COLO668 (cell line): ENCODE data around the gene EMSY.

ENCODE experiments used
- DNase-seq: peaks from one replicate; lab custom pipeline; 2025; ENCODE audit not compliant: unreplicated experiment; lab: John Stamatoyannopoulos, UW

EMSY gene

DNA sequence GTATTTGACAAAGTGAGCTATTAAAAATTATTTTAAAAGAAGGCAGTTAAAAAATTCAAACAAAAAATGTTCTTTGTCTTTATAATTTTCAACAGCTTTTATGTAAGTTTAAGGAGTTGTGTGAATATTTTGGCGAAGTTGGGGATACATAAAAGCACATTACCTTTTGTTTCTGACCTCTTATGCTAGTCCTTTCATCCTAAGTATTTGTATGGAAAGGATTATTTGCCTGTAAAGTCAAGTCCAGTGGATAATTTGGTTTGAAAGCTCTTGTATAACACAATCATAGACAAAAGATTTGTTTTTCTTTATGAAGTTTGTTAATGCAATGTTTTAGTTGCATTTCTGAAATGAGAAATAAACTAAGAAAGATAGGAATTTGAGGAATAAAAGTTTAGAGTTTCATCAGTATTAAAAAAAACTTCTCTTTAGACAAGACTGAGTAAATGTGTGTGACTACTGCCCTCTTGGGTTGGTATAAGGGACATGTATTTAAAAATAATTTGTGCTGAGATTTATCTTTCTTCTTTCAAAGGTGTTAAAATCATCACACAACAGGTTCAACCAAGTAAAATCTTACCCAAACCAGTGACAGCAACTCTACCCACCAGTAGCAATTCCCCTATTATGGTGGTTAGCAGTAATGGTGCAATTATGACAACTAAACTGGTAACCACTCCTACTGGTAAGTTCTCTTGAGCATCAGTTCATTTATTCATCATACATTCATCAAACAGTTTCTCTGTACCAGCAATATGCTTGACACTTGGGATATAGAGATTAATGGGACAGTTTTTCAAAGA lies 68.2 kb downstream of the EMSY start:
- DNase-seq, result no peak

DNA sequence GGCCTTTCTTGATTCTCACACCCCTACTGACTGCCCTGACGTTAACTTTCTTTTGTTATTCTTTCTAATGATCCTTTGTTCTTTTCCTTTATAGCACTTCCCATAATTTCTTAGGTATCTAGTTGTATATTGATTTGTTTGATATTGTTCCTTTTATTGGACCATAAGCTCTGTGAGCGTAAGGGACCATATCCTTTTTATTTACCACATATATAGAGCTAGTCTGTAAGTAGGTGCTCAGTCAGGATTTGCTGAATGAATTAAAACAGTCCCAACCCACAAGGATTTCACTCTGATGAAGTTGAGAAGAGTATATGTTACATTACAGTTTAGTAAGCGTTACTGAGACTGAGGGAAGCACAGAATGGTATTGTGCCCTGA lies 68.8 kb downstream of the EMSY start:
- no peak for DNase-seq

DNA sequence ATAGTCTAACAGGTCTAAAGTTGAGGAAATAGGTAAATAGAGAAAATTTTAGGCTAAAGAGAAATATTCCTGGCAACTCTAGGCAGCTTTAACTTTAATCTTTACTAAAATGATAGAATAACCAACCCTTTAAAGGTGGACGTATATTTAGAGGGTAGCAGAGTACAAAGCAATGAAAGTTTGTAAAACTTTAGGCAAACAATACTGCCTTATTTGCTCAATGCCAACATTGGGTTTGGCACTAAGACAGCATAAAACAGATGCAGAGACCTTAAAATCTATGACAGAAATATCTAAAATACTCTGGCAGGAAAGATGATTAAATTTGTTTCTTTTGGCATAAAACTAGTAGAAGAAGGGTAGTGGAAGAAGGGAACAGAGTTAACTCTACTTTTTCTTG lies 70.7 kb downstream of the EMSY start:
- no peak for DNase-seq

DNA sequence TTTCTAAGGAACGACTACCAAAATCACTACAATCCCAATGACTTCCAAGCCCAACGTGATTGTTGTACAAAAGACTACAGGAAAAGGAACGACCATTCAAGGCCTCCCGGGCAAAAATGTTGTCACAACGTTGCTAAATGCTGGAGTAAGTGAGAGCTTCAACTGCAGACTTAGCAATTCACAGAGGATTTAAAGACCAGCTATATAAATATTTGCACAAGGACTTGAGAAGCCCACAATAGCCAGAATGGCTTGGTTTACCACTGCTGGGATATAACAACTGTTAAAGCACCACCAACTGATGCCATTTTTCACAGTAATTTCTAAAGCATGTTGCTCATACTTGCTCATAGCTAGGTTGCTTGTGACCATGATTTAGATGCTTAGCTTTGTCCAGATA lies 78.3 kb downstream of the EMSY start:
- no peak for DNase-seq

DNA sequence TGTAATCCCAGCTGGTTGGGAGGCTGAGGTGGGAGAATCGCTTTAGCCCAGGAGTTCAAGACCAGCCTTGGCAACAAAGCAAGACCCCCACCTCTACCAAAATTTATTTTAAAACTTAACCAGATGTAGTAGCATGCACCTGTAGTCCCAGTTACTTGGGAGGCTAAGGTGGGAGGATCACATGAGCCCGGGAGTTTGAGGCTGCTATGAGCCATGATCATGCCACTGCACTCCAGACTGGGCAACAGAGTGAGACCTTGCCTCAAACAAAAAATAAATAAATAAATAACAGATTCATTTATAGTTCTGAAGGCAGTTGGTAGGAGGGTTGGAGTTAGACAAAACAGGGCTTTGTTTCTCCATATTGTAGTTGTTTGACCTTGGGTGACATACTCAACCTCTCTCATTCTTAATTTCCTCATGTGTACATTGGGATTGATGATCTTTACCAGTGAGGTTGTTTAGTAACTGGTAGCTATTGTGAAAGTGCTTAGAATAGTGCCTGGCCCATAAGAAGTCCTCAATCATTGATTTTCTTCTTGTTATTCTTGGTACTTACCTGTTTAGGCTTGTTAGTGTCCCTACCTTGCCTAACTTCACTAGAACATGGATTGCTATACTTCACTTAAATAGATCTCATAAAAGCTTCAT lies 79.1 kb downstream of the EMSY start:
- no peak for DNase-seq

DNA sequence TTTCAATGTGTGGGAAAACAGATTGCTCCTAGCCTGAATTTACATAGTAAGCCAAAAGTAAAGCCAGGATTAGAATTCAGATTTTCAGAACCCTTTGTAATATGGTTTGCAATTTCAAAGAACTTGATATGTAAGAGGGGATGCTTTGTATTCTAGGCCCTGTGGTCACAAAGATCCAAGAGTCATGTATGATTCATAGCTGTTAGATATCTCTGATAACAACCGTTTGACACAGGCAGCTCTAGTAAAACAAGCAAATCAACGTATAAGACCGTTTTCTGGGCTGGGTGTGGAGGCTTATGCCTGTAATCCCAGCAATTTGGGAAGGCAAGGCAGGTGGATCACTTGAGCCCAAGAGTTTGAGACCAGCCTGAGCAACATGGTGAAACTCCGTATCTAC lies 79.6 kb downstream of the EMSY start:
- DNase-seq, result no peak

DNA sequence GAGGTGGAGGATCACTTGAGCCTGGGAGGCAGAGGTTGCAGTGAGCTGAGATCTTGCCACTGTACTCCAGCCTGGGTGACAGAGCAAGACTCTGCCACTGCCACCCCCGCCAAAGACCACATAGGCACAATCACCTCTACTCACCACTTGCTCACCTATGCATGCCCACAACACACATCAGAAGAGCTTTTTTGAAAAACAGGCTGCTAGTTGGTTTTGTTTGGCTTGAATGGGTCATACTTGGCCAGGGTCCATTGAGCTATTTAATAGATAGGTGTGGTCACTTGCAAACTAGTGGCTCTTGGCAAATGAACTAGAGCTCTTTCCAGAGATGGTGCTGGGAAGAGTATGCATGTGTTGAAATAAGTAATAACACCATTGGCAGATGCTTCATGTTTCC lies 80.1 kb downstream of the EMSY start:
- DNase-seq, result no peak

DNA sequence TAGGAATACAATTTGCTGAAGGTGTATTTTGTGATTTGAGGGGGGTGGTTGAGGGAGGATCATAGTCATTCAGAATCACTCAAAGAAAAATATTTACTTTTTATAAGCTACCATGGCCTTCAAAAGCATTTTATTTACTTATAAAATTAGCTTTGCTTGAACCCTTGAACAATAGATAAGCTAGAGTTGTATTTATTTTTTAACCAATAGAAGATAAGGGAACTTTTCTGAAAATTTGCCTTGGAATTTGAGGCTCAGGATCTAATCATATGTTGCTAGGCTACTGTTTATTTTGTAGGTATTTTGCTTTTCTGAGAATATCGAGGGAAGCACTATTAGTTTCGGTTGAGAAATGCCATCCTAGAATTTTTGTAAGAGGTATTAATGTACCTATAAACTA lies 82.1 kb downstream of the EMSY start:
- DNase-seq, result no peak

DNA sequence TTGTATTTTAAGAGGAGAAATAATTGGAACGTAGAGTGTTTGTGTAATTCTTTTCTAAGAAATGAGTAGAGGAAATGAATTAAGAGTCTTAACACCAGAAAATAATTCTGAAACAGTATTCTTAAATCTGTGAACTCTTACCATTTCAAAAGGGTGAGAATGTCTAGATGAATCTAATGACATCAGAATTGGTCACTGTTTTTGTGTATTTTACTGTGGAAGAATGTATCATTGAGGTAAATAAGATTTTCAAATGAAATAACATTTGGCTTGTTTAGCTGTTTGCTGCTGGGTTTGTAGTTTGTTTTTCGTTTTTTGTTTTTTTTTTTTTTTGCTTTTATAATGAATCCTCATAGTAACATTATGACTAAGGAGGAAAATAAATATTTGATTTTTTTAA lies 97.6 kb downstream of the EMSY start:
- no peak for DNase-seq

DNA sequence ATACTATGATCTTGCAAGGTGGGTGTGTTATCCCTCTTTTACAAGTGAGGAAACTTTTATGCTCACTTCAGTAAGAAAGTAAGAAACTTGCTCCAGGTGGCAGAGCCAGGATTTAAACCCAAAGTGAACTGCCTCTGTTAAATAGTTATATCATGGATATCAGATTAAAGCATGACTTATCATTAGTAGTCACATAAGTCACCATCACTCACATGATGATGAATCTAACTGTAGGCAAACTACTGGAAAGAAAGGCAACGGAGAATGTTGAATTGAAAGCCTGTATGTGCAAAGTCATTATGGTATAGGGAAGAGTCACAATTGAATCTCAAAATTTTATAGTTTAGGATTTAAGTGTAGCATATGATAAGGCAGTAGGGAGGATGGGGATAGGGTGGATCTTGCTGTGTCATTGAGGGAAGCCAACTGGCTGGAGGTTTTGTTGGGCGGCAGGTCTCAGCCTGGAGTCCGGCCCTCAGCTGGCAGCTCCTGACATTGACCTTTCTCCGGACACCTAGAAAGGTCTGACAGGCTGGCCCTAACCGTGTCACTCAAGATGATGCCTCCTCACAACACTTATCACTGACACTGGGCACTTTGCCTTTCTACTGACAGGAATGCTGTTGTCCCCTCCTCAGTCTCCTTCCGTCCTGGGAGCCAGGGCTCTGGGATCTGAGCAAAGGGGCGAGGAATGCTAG lies 98.3 kb downstream of the EMSY start:
- DNase-seq, result no peak

DNA sequence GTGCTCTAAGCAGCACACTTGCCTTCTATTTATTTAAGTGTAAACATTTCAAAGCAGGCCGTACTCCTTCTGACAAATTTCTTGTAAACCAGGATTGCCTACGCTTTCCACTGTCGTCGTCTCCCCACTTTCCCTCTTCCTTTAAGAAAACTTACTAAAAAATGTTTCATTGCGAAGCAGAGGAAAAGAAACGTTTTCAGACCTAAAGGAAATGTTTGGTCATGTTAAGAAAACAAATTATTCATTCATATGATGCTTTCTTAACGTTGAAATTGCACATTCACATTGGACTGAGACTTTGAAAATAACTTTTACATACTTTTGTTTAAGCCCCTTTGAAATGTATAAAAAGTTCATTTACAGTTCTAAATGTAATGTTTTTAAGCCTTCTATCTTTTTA lies 106.0 kb downstream of the EMSY start:
- DNase-seq, result no peak

DNA sequence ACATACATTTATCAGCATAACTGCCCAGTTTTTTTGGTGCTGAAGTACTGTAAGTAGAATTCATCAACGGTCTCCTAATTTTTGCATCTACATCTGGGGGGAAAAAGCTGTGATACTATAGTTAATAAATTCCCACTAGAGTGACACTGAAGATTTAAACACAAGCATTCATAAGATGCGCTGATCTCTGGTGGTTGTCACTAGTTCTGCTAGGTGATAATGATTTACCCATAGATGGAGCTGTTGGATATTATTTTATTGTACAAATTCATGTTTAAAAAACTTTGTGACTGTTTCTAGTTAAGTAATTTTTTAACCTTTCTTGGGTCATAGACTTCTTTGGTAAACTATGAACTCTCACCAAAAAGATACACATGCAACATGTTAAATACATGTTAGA lies 106.6 kb downstream of the EMSY start:
- DNase-seq, result no peak

DNA sequence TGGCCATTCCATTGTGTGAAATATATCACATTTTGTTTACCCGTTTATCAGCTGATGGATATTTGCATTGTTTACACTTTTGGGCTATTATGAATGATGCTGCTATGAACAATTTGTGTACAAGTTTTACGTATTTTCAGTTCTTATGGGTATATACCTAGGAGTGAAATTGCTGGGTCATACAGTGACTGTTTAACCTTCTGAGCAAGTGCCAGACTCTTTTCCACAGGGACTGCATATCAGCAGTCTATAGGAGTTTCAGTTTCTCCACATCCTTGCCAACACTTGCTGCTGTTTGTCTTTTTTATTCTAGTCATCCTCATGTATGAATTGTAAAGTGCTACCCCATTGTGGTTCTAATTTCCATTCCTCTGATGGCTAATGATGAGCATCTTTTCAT lies 108.2 kb downstream of the EMSY start:
- DNase-seq, result no peak

DNA sequence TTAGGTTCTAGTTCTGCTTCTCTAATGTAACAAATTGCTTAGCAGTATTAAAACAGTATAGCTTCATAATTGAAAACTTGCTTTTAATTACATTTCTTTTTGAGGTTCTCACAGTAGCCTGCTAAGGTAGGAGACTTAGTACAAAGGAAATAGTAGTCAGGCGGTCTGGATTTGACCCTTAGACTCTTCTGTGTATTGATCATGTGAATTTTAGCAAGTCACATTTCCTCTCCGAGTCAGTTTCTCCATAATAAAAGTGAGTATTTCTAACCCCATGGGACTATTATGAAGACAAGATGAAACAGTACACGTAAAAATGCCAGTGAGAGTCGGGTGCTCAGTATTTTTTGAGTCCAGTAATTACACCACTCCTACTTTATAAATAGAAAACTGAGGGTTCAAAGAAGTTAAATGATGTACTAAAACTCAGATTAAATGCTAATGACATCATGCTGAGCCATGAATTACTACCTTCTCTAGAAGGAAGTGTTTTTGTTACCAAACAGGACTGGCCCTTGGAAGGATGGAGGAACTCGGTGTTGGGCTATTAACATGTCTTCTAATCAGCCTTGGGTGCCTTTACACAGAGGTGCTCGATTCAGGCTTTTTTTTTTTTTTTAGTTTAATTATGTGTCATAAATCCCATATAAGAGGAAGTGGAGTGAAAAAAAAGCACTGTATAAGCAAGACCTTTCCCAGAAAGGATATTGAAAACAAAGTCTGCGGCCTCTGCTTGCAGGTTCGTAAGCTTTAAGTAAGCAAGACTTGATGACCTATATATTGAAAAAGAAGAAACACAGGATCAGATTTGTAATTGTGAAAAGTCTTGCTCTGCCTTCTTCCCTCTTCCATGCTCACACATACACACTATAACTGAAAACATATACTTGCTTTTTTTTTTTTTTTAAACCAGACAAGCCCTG lies 109.0 kb downstream of the EMSY start:
- no peak for DNase-seq

DNA sequence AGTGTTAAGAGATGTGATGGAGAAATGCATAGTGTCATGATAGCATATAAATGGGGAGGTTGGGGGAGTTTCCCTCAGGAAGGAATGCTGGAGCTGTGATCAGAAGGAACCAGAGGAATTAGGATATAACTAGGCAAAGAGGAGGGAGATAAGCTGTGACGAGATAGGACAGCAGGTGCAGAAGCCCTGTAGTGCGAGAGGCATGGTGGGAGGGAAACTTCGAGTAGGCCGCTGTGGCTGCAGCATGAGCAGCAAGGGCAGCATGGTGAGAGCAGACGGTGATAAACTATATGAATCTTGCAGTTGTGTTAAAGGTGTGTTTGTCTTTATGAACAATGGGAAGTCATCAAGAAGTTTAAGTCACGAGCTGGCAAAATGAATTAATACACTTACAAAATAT lies 109.9 kb downstream of the EMSY start:
- no peak for DNase-seq

DNA sequence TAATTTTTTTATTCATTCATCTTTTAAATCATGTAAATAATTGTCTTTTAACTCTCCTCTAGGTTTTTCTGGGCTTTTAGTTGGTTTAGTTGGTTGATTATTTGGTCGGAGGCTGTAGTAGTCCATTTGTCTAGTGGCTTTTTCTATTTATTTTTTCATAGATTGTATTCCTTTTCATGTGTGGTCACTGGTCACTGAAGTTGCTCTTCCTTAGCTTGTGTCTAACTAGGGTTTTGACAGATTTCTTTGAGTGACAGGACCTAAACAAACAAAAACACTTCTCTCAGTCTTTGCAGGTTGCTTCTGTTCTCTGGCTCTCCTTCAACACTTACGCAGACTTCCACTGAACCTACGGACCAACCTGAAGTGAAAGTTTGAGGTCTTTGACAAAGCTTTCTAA lies 112.6 kb downstream of the EMSY start:
- DNase-seq, result no peak

DNA sequence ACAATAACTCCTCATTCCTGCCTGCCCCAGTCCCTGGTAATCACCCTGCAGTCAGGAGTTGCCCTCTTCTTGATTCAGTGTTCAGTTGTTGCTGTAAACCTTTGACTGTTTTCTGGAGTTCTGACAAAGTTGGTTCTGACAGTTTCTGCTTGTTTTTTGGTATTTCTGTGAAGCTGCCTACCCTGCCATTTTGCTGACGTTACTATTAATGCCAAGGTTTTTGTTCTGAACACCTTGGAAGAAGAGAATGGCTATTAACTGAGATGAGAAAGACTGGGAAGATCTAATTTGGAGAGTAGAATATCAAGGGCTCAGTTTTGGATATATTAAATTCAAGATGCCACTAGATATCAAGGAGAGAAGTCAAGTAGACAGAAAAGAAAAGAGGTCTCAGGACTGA lies 113.7 kb downstream of the EMSY start:
- DNase-seq, result no peak

DNA sequence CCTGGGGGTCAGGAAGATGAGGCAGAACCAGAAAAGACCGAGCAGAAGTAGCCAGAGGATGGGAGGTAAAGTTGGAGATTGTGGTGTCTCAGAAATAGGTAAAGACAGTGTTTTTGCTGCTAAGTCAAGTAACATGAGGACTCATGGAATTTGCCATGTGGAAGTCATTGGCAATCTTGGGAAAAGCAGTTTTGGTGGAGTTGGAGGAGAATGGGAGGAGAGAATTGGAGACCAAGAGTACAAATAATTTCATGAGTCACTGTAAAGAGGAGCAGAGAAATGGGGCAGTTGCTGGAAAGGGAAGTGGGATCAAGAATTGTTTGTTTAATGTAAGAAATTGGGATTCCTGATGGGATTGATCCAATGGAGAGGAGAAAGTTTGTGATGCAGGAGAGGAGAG lies 114.1 kb downstream of the EMSY start:
- DNase-seq, result no peak

DNA sequence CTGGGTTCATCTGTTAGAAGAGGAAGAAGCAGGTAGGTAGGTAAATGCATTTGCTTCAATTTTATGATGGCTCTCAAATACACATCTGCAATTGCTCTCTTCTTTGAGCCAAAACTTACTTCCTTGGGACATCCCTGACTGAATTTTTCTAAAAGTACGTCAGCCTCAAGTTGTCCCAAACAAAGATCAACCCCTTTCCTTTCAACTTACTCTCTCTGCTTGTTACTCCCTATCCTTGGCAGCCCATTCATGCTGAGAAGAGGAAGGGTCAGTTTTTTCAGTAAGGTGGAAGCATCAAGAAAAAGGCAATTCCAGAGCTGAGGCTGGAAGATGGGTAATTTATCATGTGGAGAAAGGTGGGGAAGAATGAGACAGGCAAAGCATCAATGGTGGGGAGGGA lies 114.5 kb downstream of the EMSY start:
- DNase-seq, result no peak

DNA sequence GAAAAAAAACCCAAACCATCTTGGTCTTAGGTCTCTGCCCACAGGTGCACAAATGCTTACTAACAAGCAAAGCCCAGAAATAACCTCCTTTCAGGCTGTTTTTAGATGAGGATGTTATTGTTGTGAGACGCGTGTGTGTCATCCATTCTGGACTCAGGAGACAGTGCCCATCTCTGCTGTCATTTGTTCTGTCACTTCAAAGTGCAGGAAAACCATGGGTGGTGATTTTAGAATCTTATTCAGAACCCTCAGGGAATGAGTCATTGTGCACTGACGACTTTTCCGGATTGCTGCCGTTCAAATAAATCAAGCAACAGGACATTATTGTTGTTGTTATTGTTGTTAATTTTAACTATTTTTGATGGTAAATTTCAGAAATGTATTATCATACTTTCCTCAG lies 115.4 kb downstream of the EMSY start:
- DNase-seq, result no peak

DNA sequence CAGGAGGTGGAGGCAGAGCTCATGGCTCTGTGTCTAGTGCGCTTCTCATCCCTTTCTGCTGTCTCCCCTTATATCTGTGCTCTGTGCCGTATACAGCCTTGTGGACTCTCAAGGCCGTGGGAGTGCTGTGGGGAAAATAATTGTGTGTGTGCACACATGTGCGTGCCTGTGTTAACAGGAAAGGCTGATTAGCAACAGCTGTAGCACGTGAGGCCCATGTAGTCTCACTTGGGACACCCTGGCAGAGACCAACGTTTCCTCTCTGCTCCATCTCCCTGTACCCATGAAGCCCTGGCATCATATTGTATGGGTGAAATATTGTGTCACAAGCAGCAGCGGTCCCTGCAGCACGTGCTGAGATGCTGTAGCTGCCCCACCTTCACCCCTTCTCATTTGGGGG lies 116.4 kb downstream of the EMSY start:
- DNase-seq, result no peak
